Vagina (tissue), 2 donors: Measurements from ENCODE around the gene SMARCD3.

ENCODE experiments used
- POLR2A ChIP-seq, 2 donors: fragments of 450-650 bp; IDR thresholded peaks; one replicate each; pipeline ENCODE4 v1.6.1; 2017; ENCODE audit warnings: antibody characterized with exemption in 2 of 2, mild to moderate bottlenecking in 2 of 2, moderate library complexity in 2 of 2
- POLR2AphosphoS5 ChIP-seq, 2 donors: sonication (generic); formaldehyde crosslinking; IDR thresholded peaks; one replicate each; pipeline ENCODE4 v1.9.0; 2017; ENCODE audit warnings: antibody characterized with exemption in 2 of 2, mild to moderate bottlenecking in 2 of 2, low read depth in 1 of 2; ENCODE audit not compliant: insufficient read depth in 1 of 2
- TF ChIP-seq, protein P1 (sequence below), 3 experiments: fragments of 450-650 bp in 2 of 3; fragments of 200-600 bp in 1 of 3; sonication (generic) in 1 of 3; IDR thresholded peaks; one replicate each; pipeline ENCODE4 v1.5.1; 2017 to 2019; ENCODE audit warnings: antibody characterized with exemption in 3 of 3, mild to moderate bottlenecking in 2 of 3, moderate library complexity in 2 of 3

DNA sequence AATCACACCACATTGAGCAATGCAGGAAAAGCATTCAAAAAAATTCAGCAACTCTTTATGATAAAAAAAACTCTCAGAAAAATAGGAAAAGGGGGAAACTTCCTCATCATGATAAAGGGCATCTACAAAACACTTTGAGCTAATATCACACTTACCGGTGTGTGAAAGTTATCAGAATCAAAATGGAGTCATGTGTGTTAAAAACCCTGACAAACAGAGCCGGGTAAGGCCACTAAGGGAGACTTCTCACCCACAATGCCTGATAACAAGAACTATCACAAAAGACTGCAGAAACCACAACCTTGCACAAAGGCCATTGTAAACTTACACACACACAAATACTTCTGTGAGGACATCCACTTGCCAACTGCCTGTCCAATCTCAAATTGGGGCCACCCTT lies 34.8 kb upstream of the SMARCD3 start:
- TF ChIP-seq, protein P1, sequence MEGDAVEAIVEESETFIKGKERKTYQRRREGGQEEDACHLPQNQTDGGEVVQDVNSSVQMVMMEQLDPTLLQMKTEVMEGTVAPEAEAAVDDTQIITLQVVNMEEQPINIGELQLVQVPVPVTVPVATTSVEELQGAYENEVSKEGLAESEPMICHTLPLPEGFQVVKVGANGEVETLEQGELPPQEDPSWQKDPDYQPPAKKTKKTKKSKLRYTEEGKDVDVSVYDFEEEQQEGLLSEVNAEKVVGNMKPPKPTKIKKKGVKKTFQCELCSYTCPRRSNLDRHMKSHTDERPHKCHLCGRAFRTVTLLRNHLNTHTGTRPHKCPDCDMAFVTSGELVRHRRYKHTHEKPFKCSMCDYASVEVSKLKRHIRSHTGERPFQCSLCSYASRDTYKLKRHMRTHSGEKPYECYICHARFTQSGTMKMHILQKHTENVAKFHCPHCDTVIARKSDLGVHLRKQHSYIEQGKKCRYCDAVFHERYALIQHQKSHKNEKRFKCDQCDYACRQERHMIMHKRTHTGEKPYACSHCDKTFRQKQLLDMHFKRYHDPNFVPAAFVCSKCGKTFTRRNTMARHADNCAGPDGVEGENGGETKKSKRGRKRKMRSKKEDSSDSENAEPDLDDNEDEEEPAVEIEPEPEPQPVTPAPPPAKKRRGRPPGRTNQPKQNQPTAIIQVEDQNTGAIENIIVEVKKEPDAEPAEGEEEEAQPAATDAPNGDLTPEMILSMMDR (IDR thresholded peaks at IDR 0.05): no peak
- TF ChIP-seq POLR2A (IDR thresholded peaks at IDR 0.05) (no peak), POLR2AphosphoS5 (IDR thresholded peaks at IDR 0.05; ENCODE audit: insufficient read depth in 1 of 2, low read depth in 1 of 2) (no peak)
